Tibial nerve (tissue), 4 donors: ENCODE data around the gene ELF2. TPM values are rescaled to one million over a fixed set of nuclear protein-coding genes. Genes with fewer than 3 reads are reported as not detected.

Experiments
- DNase-seq, 2 donors: peaks; one replicate each; pipeline ENCODE4 v3.0.0-alpha.2; 2019; ENCODE audit warnings: low spot score in 2 of 2
- H3K27ac ChIP-seq, 4 donors: fragments of 200-600 bp; sonication (generic) in 3 of 4; one replicate each; pipeline ENCODE4 v1.5.1; 2017 to 2019; ENCODE audit warnings: mild to moderate bottlenecking in 1 of 4
- H3K27me3 ChIP-seq, 2 donors: fragments of 200-600 bp; sonication (generic) in 1 of 2; one replicate each; pipeline versions ENCODE4 v1.5.1 to v1.6.0; 2017 to 2019
- H3K36me3 ChIP-seq, 3 donors: fragments of 200-600 bp; sonication (generic); one replicate each; pipeline ENCODE4 v1.5.1; 2018 to 2019
- H3K4me1 ChIP-seq, 4 donors: fragments of 200-600 bp; sonication (generic) in 3 of 4; one replicate each; pipeline ENCODE4 v1.5.1; 2017 to 2019
- H3K4me3 ChIP-seq, 4 donors: fragments of 200-600 bp; sonication (generic) in 3 of 4; one replicate each; pipeline ENCODE4 v1.5.1; 2017 to 2019; ENCODE audit warnings: mild to moderate bottlenecking in 1 of 4, moderate library complexity in 1 of 4
- H3K9me3 ChIP-seq, 4 donors: fragments of 200-600 bp; sonication (generic) in 3 of 4; one replicate each; pipeline ENCODE4 v1.5.1; 2017 to 2019
- CTCF ChIP-seq, 5 experiments: fragments of 200-600 bp in 3 of 5; fragments of 450-650 bp in 2 of 5; sonication (generic) in 3 of 5; IDR thresholded peaks; one replicate each; pipeline ENCODE4 v1.5.1; 2016 to 2019; ENCODE audit warnings: antibody characterized with exemption in 5 of 5, mild to moderate bottlenecking in 3 of 5, moderate library complexity in 2 of 5
- EP300 ChIP-seq, 2 donors: sonication (generic); formaldehyde crosslinking; IDR thresholded peaks; one replicate each; pipeline ENCODE4 v1.6.1; 2017; ENCODE audit warnings: antibody characterized with exemption in 2 of 2, mild to moderate bottlenecking in 1 of 2
- POLR2A ChIP-seq, 2 donors: fragments of 450-650 bp; IDR thresholded peaks; one replicate each; pipeline ENCODE4 v1.6.1; 2017; ENCODE audit warnings: antibody characterized with exemption in 2 of 2, mild to moderate bottlenecking in 2 of 2, moderate library complexity in 2 of 2
- WGBS, 2 donors: methylation state at CpG; one replicate each; pipeline ENCODE4 v1.1.5; 2018; 5-methylcytosine and 5-hydroxymethylcytosine counted together
- total RNA-seq, 4 donors: library from RNA; depleted of rRNA; stranded (reverse); fragments of >200 nt; gene quantifications; one replicate each; pipeline ENCODE4 v1.1.0, GENCODE V29; 2016

ELF2 gene
- total RNA-seq, 4 donors from 2014 or later, result 47.1 to 62.8 (median 54.1) TPM

- H3K36me3 ChIP-seq, result no peaks in the 10 kb centered on the region
- TF ChIP-seq CTCF (IDR thresholded peaks at IDR 0.05) (no peak), POLR2A (IDR thresholded peaks at IDR 0.05) (no peak), EP300 (IDR thresholded peaks at IDR 0.05) (no peak)
- WGBS, 2 donors, result 93 to 97% methylated on average over 3 of the region's 3 CpGs
- no peaks in the 10 kb centered on the region for H3K27me3 ChIP-seq
- H3K4me1 ChIP-seq, result peaks cover 0 to 11% (median 1%) of the 10 kb centered on the region in 4 donors
- no peak for DNase-seq
- H3K9me3 ChIP-seq, result no peaks in the 10 kb centered on the region
- H3K4me3 ChIP-seq, result no peak overlapping the region
- peak overlapping the region in 2 of 4 donors; percentile 28 to 29 for H3K27ac ChIP-seq
Measured at GRCh38 chr4:139209470-139210063, 32.5 kb upstream of the ELF2 start.

GRCh38 chr4:139208404-139208945 lies 31.5 kb upstream of the ELF2 start:
- no peaks in the 10 kb centered on the region for H3K36me3 ChIP-seq
- no peak overlapping the region for H3K4me3 ChIP-seq
- peak in 1 of 2 donors; percentile 70 for DNase-seq
- peaks cover 0 to 11% (median 1%) of the 10 kb centered on the region in 4 donors for H3K4me1 ChIP-seq
- peak overlapping the region in 3 of 4 donors; percentile 25 to 71 (median 28) for H3K27ac ChIP-seq
- H3K9me3 ChIP-seq, result no peaks in the 10 kb centered on the region
- TF ChIP-seq CTCF (IDR thresholded peaks at IDR 0.05) (no peak), EP300 (IDR thresholded peaks at IDR 0.05) (peak; percentile 90 to 95), POLR2A (IDR thresholded peaks at IDR 0.05) (no peak)
- H3K27me3 ChIP-seq, result no peaks in the 10 kb centered on the region
- WGBS, 2 donors, result 50 to 51% methylated on average over 3 of the region's 3 CpGs

- TF ChIP-seq POLR2A (IDR thresholded peaks at IDR 0.05) (no peak), CTCF (IDR thresholded peaks at IDR 0.05) (no peak), EP300 (IDR thresholded peaks at IDR 0.05) (no peak)
- Histone ChIP-seq H3K36me3 (no peaks in the 10 kb centered on the region), H3K4me3 (no peak overlapping the region), H3K9me3 (no peaks in the 10 kb centered on the region), H3K27ac (peak overlapping the region; percentile 25 to 71 (median 44)), H3K4me1 (peaks cover 0 to 11% (median 1%) of the 10 kb centered on the region in 4 donors), H3K27me3 (no peaks in the 10 kb centered on the region)
- 48 to 54% methylated on average over 5 to 6 of the region's 6 CpGs for WGBS, 2 donors
- DNase-seq, result peak in 1 of 2 donors; percentile 7
Measured at GRCh38 chr4:139207873-139208403, 30.9 kb upstream of the ELF2 start.

GRCh38 chr4:139207247-139207646 lies 30.2 kb upstream of the ELF2 start:
- Histone ChIP-seq H3K27ac (peak overlapping the region in 3 of 4 donors; percentile 26 to 71 (median 62)), H3K4me3 (no peak overlapping the region), H3K36me3 (no peaks in the 10 kb centered on the region), H3K27me3 (no peaks in the 10 kb centered on the region), H3K9me3 (no peaks in the 10 kb centered on the region), H3K4me1 (peaks cover 0 to 11% (median 1%) of the 10 kb centered on the region in 4 donors)
- TF ChIP-seq POLR2A (IDR thresholded peaks at IDR 0.05), result no peak
- peak in 1 of 2 donors; percentile 35 for TF ChIP-seq EP300 (IDR thresholded peaks at IDR 0.05)
- TF ChIP-seq CTCF (IDR thresholded peaks at IDR 0.05), result no peak
- 68% methylated on average over 3 of the region's 3 CpGs for WGBS, 2 donors
- peak in 1 of 2 donors; percentile 7 for DNase-seq

GRCh38 chr4:139202991-139203390 lies 26.0 kb upstream of the ELF2 start:
- no peaks in the 10 kb centered on the region for H3K9me3 ChIP-seq
- H3K27ac ChIP-seq, result no peak overlapping the region
- H3K4me1 ChIP-seq, result peaks cover 0 to 9% (median 1%) of the 10 kb centered on the region in 4 donors
- no peaks in the 10 kb centered on the region for H3K27me3 ChIP-seq
- TF ChIP-seq EP300 (IDR thresholded peaks at IDR 0.05) (no peak), POLR2A (IDR thresholded peaks at IDR 0.05) (no peak), CTCF (IDR thresholded peaks at IDR 0.05) (no peak)
- H3K4me3 ChIP-seq, result no peak overlapping the region
- DNase-seq, result no peak
- H3K36me3 ChIP-seq, result no peaks in the 10 kb centered on the region
- 97 to 100% methylated on average over 2 of the region's 2 CpGs for WGBS, 2 donors
